COR-L47 (cell line): ENCODE data around the gene G0S2.
A peak's percentile ranks its signal among the peaks of the same experiment; 100 is the strongest.
"Not testable (repeated sequence)": the region's sequence is repeated elsewhere in the genome, so short reads cannot be mapped to it uniquely, and the experiment has no call there.

Experiments used
- DNase-seq: peaks from one replicate; lab custom pipeline; 2025; lab: John Stamatoyannopoulos, UW

The G0S2 gene

GRCh38 chr1:209678981-209679539 lies 3.8 kb downstream of the G0S2 start:
- DNase-seq, result no peak

- no peak for DNase-seq
Measured at GRCh38 chr1:209685821-209686220, 10.6 kb downstream of the G0S2 start.

- DNase-seq, result no peak
Measured at GRCh38 chr1:209686322-209686721, 11.1 kb downstream of the G0S2 start.

- no peak for DNase-seq
Measured at GRCh38 chr1:209688746-209689234, 13.6 kb downstream of the G0S2 start.

GRCh38 chr1:209689477-209689876 lies 14.3 kb downstream of the G0S2 start:
- peak; percentile 4 for DNase-seq

GRCh38 chr1:209691237-209691636 lies 16.0 kb downstream of the G0S2 start:
- no peak for DNase-seq

- DNase-seq, result no peak
Measured at GRCh38 chr1:209692296-209692695, 17.1 kb downstream of the G0S2 start.

- peak; percentile 71 for DNase-seq
Measured at GRCh38 chr1:209692745-209693504, 17.7 kb downstream of the G0S2 start.

GRCh38 chr1:209696673-209697072 lies 21.5 kb downstream of the G0S2 start:
- no peak for DNase-seq

GRCh38 chr1:209697126-209697525 lies 21.9 kb downstream of the G0S2 start:
- no peak for DNase-seq

GRCh38 chr1:209700686-209701085 lies 25.5 kb downstream of the G0S2 start:
- DNase-seq, result not testable (repeated sequence)

GRCh38 chr1:209702832-209703231 lies 27.6 kb downstream of the G0S2 start:
- DNase-seq, result no peak

- no peak for DNase-seq
Measured at GRCh38 chr1:209703834-209704504, 28.8 kb downstream of the G0S2 start.

GRCh38 chr1:209704584-209704983 lies 29.4 kb downstream of the G0S2 start, which contains the start of gene HSD11B1:
TSS of gene HSD11B1 (plus strand) at chr1:209704846. CDS start at chr1:209704943, 97 bp downstream.
- DNase-seq, result no peak

GRCh38 chr1:209705033-209705598 lies 29.9 kb downstream of the G0S2 start:
- no peak for DNase-seq

- DNase-seq, result no peak
Measured at GRCh38 chr1:209706622-209707021, 31.4 kb downstream of the G0S2 start.

GRCh38 chr1:209707308-209707707 lies 32.1 kb downstream of the G0S2 start:
- DNase-seq, result no peak

GRCh38 chr1:209708297-209708696 lies 33.1 kb downstream of the G0S2 start:
- DNase-seq, result no peak

GRCh38 chr1:209710093-209710492 lies 34.9 kb downstream of the G0S2 start:
- no peak for DNase-seq

GRCh38 chr1:209710847-209711246 lies 35.6 kb downstream of the G0S2 start:
- no peak for DNase-seq

- DNase-seq, result no peak
Measured at GRCh38 chr1:209714338-209714737, 39.1 kb downstream of the G0S2 start.

- no peak for DNase-seq
Measured at GRCh38 chr1:209715314-209715713, 40.1 kb downstream of the G0S2 start.

- no peak for DNase-seq
Measured at GRCh38 chr1:209717818-209718217, 42.6 kb downstream of the G0S2 start.
